T1000 (cell line): Measurements from ENCODE around the gene NDC1.
"Not testable (repeated sequence)": the region's sequence is repeated elsewhere in the genome, so short reads cannot be mapped to it uniquely, and the experiment has no call there.

Source experiments
- DNase-seq: peaks from one replicate; lab custom pipeline; 2025; ENCODE audit warnings: mixed read lengths; lab: John Stamatoyannopoulos, UW

Gene NDC1, protein sequence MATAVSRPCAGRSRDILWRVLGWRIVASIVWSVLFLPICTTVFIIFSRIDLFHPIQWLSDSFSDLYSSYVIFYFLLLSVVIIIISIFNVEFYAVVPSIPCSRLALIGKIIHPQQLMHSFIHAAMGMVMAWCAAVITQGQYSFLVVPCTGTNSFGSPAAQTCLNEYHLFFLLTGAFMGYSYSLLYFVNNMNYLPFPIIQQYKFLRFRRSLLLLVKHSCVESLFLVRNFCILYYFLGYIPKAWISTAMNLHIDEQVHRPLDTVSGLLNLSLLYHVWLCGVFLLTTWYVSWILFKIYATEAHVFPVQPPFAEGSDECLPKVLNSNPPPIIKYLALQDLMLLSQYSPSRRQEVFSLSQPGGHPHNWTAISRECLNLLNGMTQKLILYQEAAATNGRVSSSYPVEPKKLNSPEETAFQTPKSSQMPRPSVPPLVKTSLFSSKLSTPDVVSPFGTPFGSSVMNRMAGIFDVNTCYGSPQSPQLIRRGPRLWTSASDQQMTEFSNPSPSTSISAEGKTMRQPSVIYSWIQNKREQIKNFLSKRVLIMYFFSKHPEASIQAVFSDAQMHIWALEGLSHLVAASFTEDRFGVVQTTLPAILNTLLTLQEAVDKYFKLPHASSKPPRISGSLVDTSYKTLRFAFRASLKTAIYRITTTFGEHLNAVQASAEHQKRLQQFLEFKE

DNA sequence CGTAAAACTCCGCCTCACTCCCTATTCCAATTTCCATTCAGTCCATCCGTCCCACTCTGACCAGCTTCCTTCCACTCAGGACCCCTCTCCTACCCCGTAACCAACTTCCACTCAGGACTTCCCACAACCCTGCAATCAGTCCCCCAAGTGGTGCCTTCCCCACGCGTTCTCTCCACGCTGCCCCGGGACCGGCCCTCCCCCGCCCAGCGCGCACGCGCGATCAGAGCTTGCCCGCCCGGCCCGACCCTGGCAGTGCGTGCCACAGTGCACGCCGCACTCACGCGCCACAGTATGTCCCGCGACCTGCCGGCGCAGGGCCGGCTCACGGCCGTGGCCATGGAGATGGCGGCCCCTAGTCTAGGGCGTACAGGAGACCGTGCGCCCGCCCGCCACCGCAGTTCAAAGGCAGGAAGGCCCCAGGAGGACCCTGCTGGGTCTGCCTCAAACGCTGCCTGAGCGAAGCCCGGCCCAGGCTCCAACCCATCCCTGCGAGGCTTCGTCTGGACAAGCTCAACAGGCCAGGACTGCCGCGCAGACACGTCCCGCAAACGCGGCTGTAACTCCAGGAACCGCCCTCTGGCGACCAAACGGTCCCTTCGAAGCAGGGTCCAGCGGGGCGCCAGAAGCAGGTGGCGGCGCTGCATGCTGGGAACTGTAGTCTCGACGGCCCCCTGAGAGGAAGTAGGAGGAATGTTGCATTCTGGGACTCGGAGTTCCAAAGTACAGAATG lies at the start of gene NDC1:
Gene NDC1, minus strand, starts transcription at position 373 of the 730 bp plus-strand sequence. Its CDS starts 35 bp downstream, at position 338.
- peak; percentile 97 for DNase-seq

DNA sequence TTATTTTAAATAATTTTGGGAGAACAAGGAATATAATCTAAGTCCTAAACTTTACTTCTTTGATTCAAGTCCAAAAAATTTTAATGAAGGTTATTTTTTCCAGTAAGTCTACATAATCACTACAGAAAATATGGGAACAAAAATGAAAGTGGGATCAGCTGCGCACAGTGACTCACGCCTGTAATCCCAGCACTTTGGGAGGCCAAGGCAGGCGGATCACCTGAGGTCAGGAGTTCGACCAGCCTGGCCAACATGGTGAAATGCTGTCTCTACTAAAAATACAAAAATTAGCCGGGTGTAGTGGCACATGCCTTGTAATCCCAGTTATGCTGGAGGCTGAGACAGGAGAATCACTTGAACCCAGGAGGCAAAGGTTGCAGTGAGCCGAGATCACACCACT lies 45.5 kb upstream of the NDC1 start:
- not testable (repeated sequence) for DNase-seq

DNA sequence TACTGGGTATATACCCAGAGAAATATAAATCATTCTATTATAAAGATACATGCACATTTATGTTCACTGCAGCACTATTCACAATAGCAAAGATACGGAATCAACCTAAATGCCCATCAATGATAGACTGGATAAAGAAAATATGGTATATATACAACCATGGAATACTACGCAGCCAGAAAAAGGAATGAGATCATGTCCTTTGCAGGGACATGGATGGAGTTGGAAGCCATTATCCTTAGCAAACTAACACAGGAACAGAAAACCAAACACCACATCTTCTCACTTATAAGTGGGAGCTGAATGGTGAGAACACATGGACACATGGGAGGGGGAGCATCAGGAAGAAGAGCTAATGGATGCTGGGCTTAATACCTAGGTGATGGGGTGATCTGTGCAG lies 43.8 kb upstream of the NDC1 start:
- not testable (repeated sequence) for DNase-seq

DNA sequence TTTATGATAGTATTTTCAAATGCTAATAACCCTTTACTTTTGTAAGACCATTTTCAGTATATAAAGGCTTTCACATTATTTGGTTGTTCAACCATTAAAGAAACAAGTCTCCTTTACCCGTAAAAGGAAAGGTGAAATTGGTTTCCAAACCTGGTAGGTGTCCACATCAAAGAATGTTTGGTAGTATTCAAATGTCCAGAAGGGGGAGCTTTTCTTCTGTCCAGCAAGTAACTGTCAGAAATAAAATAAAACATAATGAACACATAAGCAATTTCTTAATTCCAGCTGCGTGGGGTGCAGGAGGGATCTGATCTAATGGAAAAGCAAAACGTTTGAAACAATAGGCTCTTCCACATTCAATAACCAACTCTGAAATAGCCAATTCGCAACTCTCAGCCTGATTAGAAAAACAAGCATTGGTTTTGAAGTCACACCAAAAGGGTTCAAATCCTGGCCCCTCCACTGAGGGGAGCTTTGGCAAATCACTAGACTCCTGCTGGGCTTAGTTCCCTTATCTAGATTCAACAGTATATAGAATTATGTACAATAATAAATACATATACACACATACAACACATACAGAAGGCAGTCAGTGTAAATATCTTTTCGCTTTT lies 40.5 kb upstream of the NDC1 start:
- DNase-seq = no peak

DNA sequence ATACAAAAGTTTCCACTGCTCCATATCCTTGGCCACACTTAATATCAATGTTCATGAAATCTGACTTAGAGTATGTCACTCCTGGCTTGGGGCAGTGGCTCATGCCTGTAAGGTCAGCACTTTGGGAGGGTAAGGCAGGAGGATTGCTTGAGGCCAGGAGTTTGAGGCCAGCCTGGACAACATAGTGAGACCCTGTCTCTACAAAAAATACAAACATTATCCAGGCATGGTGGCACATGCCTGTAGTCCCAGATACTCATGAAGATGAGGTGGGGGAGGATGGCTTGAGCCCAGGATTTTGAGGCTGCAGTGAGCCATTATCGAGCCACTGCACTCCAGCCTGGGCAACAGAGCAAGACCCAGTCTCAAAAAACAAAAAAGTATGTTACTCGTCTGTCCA lies 37.1 kb upstream of the NDC1 start:
- DNase-seq = not testable (repeated sequence)

DNA sequence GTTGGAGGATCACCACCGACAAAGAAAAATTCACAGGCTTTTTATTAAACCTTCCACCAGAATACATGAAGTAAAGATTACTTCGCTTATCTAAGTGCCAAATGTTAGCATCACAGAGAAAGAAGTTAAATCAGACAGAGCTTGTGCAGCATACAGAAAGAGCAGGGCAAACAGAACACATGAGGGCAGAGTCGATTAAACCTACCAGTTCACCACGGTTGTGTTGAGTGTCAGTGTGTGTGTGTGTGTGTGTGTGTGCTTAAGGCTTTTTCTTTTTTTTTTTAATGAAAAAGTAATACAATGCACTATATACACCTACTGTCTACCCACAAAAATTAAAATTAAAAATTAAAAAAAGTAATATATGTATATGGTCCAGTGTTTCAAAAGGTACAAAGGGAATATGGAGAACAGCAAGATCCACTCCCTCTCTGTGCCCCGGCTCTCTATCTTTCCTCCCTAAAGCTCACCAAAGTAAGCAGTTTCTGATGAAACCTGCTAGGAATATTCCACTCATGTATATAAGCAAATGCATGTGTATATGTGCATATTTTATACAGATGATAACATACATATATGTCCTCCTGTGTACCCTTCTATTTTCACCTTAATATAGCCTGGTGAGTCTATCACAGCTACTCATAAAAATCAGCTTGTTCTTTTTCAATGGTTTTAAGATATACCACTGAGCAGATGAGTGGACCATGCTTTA lies 33.8 kb upstream of the NDC1 start:
- DNase-seq = no peak

DNA sequence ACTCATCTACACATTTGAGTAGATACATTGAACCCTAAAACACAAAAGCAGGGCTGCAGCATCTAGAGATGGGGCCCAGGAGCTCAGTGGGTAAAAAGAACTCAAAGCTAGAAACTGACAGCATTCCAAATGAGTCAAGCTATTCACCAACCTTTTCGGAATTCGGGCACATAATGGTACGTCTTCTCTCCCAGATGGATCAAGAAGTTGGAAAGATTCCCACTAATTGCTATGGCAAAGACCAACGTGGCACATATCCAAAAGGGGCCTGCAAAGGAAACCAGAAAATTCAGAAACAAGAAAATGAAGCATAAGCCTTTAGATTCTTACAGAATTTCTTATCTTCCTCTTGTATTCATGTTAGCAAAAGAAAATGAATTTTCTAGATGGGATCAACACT lies 33.1 kb upstream of the NDC1 start:
- no peak for DNase-seq

DNA sequence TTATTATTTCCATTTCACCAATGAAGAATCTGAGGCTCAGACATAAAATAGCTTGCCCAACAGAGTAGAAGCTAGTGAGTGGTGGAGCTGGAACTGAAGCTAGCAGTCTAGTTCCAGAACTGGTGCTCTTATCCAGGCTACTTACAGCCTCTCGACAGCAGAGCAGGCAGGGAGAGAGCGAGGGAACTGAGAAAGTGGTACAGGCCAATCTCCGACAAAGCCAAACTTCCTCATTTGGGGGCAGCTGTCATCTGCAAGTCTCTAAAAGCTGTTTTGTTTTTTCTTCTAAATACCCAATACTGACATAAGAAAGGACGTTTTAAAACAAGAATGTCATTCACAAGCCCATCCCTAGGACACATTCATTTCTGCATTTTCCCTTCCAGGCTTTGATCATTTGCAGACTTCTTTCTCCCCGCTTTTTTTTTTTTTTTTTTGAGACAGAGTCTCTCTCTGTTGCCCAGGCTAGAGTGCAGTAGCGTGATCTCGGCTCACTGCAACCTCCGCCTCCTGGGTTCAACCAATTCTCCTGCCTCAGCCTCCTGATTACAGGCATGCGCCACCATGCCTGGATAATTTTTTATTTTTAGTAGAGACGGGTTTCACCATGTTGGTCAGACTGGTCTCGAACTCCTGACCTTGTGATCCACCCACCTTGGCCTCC lies 31.5 kb upstream of the NDC1 start:
- no peak for DNase-seq

DNA sequence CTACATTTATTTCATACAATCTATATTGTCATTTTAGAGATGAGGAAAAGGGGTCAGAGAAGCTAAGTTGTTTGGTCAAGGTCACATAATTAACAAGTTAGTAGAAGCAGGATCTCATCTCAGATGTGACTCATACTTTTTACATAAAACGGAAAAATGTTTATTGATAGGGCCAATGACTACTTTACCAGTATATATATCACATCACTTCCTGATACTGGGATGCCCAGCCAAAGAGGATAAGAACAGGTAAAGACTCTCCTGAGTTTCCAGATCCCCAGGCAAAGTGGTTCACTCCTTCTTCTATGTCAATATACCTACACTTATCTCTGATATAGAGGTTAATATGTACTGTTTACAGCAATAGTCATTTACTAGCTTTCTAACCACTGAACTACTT lies 30.5 kb upstream of the NDC1 start:
- no peak for DNase-seq

DNA sequence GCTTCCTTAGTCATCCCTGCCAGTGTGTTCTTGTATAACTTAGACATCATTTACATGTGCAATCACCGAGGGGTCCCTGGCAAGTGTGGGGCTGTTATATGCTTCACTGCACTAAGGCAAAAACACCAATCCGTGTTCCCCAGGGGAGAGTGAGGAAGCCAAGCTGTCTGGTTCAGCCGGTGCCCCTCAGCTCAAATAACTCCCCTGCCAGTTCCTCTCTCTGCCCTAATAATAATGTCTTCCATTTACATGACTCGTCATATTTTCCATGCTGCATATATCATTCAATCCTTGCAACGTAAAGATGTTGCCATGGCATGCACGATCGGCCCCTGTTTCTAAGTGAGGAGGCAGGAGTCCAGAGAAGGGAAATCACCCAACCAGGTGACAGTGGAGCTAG lies 24.4 kb upstream of the NDC1 start:
- DNase-seq = no peak

DNA sequence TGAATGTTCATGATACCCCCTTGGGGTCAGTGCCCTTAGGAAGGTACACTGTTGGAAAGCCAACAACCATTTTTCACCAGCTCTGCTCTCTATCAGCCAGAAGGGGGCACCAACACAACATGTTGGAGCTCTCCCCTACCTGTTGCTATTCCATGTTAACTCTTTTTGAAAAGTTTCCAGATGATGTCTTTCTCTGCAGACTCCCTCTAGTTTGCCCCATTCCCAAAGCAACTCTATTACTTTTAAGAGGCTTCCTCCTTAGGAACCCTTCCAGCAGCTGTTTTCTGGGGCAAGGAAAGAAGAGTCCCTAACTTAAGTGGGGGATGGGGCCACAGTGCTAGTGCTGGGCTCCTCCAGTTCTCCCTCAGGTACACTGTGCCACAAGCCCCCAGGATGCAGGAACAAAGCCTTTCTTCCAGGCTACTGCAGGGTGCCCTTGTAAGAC lies 22.9 kb upstream of the NDC1 start:
- DNase-seq = no peak

DNA sequence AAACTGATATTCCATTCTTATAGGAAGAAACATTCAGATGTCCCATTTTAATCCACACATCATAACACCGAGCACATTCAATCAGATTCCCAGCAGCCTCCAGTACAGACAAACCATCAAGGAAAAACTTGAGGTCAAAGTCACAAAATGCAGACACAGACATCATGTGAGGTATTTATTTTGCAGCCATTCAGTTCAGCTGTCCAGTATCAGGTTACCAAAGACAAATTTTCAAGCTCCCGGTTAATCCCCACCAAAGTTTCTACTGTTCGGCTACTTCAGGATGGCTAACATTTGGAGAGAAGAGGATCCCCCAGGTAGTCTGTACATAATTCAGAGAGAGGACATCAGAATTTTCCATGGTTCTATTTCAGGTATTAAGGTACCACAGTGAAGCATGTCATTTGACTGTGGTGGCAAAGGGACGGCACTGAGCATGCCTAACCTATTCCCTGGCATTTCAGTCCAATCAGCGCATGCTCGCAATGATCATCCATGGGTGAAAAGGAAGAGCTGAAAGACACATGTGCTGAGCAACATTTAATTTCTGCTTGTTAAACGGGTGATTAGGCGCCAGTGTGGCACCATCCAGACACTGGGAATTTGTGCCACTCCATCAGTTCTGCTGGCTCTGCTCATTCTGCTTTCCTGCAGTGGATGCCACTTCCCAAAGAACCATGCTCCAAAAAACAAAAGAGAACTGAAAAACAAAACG lies 13.6 kb upstream of the NDC1 start:
- DNase-seq = no peak

DNA sequence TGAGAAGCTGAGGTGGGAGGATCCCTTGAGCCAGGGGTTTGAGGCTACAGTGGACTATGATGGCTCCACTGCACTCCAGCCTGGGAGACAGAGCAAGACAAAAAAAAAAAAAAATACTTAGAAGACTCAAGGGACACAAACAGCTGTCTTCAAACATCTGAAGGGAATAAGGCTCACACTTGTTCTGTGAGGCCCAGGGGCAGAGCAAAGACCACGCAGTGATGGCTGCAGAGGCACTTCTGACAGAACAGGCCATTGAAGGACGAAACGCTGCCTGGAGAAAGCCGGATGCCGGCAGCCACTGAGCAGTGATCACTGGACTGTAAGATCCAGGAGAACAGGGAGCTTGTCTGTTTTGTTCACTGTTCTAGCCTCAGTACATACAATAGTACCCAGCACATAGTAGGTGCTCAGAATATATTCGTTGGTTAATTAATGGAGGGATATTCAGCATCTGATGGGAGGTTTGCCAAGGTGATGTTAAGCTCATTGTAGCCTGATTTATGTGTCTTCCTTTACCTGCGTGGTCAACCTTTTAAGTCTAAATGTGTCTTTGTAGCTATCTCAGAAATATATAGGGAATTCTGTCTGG lies 12.1 kb upstream of the NDC1 start:
- DNase-seq = no peak

DNA sequence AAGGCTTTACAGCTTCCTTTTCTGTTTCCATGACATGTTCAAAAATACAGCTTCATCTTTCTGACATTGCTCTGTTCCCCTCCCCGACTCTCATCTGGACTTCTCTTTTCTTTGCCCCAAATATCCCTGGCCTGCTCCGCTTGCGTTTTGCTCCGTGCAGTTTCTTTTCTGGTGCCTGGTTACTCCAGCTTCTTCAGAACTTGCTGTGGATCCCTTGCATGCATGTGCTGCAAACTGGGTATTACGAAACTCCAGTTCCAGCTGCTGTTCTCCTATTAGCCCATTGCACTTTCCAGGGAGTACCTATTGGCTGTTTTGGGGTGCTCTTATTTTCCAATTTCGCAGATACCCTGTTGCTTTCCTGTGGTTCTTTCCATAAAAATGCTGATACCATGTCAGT lies 9.9 kb upstream of the NDC1 start:
- no peak for DNase-seq

DNA sequence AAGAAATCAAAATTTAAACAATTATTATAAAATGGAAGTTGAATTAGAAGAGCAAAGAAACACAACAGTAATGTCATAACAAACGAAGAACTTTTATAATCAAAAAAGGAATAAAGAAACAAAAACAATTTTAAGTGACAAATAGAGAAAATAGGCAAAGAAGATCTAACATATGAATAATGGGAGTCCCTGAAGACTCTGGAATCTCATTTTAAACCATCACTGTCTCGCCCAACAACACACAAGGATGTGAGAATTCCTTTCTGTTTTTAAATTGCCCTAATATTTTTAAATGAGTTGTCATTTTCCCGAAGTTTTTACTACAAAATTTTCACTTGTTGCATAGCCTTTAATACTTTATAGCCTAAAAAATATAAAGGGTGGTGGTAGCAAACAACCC lies 4.3 kb upstream of the NDC1 start:
- DNase-seq = no peak

DNA sequence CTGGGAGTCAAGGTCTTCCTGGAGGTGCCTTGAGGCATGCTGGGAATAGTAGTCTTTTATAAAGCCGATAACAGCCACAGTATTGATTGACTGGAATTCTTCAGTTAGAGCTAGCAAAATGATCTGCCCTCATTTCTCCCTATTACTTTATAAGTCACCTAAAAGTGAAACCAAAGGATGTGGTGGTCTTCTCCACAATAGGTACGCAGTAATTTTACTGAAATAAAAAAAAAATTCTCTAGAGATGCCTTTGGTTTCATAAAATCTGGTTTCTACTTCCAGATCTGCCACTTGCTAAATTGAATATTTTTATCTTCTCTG lies 518 bp upstream of the NDC1 start:
- no peak for DNase-seq

DNA sequence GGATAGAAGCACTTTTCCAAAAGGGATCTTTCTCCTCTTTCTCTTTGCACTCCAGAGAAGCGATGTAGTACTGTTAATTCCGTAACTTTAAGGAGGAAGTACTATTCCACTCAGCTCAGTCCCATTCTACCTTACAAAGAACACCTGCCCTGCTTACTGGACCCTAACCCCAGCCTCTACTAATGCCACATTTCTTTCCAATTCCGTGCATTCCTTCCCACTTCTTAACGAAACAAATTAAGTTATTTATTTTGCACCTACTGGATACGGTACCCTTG lies 511 bp downstream of the NDC1 start:
- DNase-seq = no peak

DNA sequence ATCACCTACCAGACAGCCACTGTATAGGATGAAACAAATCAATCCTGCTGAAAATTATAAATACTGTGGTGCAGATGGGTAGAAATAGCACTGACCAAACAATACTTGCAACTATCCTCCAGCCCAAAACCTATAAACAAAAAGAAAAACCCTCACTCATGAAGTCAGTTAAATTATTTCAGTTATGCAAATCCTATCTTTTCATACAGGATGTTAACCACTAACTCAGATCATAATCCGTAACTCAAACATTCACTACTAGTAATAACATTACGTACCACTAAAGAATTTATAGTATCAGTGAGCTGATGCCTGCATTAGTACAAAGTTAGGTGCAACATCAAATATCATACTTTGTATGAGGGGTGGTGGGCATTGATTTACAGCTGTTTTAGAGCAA lies 2.6 kb downstream of the NDC1 start:
- DNase-seq = no peak

DNA sequence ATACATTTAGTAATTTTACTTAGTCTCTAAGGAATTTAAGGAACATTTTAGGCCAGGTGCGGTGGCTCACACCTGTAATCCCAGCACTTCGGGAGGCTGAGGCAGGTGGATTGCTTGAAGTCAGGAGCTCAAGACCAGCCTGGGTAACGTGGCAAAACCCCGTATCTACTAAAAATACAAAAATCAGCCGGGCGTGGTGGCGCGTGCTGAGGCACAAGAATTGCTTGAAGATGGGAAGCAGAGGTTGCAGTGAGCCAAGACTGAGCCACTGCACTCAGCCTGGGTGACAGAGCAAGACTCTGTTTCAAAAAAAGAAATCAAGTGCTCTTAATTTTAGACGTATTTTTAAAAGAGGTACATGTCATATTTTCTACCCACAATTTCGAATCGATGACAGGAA lies 3.3 kb downstream of the NDC1 start:
- no peak for DNase-seq

DNA sequence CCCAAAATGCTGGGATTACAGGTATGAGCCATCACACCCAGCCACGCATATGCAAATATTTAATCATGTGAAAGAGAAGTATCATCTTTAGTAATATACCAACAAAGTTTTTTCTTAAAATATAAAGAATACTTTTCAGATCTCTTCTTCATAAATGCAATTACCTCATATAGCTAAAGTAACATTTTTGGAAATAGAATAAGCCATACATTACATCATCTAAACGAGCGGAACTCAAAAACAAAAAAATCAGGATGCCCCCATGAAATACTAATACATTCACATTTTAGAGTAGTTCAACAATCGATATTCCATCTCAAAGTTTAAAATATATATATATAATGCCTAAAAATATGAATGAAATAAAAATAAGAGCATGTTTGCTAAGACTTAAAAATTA lies 4.7 kb downstream of the NDC1 start:
- DNase-seq = no peak

DNA sequence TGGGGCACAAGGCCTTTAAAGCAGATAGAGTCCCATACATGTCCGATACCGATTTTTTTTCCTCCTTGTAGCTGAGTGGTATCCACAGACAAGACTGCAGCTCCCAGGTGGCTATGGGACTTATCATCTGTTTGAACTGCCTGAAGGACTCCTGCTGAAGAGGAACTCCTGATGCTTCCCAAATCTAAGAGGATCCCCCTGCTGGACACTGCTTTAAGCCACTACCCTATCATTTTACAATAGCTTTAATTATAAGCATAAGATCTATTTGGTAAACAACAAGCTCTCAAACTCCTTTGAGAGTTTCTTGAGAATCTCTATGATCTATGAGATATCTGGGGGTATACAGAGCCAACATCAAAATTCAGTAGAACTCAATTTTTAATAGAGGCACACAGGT lies 11.7 kb downstream of the NDC1 start:
- no peak for DNase-seq
